Hematopoietic multipotent progenitor cell treated with erythropoietin and hydrocortisone succinate and interleukin-3 and kit ligand, for 6 days (in vitro differentiated cells): ENCODE data around the gene EVL.

Source experiments
- DNase-seq: peaks from one replicate; pipeline ENCODE4 v3.0.0-alpha.2; 2015

EVL gene

GRCh38 chr14:100088226-100088625 is 23.0 kb downstream of the EVL start:
- DNase-seq = no peak

- DNase-seq = no peak
Observed at GRCh38 chr14:100091386-100091785, 26.2 kb downstream of the EVL start.

GRCh38 chr14:100092832-100093231 is 27.6 kb downstream of the EVL start:
- DNase-seq = no peak

GRCh38 chr14:100093319-100093718 is 28.1 kb downstream of the EVL start:
- DNase-seq = no peak

GRCh38 chr14:100096656-100097055 is 31.4 kb downstream of the EVL start:
- DNase-seq = no peak

- no peak for DNase-seq
Observed at GRCh38 chr14:100098171-100098570, 32.9 kb downstream of the EVL start.

- no peak for DNase-seq
Observed at GRCh38 chr14:100100032-100100703, 34.9 kb downstream of the EVL start.

GRCh38 chr14:100102156-100102785 is 37.0 kb downstream of the EVL start:
- no peak for DNase-seq

GRCh38 chr14:100103250-100104005 is 38.2 kb downstream of the EVL start:
- DNase-seq = no peak

- no peak for DNase-seq
Observed at GRCh38 chr14:100104006-100104352, 38.8 kb downstream of the EVL start.

GRCh38 chr14:100104523-100105300 is 39.5 kb downstream of the EVL start:
- DNase-seq = no peak

GRCh38 chr14:100105357-100106169 is 40.3 kb downstream of the EVL start:
- peak; percentile 55 for DNase-seq

GRCh38 chr14:100106250-100107112 is 41.3 kb downstream of the EVL start:
- DNase-seq = no peak

GRCh38 chr14:100107236-100107635 is 42.0 kb downstream of the EVL start:
- DNase-seq = no peak

GRCh38 chr14:100108042-100108825 is 43.0 kb downstream of the EVL start:
- peak; percentile 92 for DNase-seq

GRCh38 chr14:100108840-100109593 is 43.8 kb downstream of the EVL start:
- DNase-seq = no peak

- no peak for DNase-seq
Observed at GRCh38 chr14:100109594-100109955, 44.4 kb downstream of the EVL start.

- no peak for DNase-seq
Observed at GRCh38 chr14:100110816-100111215, 45.6 kb downstream of the EVL start.

GRCh38 chr14:100111931-100112704 is 46.9 kb downstream of the EVL start:
- DNase-seq = no peak
